GM21423 (cell line): Measurements from ENCODE around the gene TMEM131L.
"Not testable (repeated sequence)": the region's sequence is repeated elsewhere in the genome, so short reads cannot be mapped to it uniquely, and the experiment has no call there.

Experiments
- ATAC-seq: cut with Tn5 transposase; IDR thresholded peaks from one replicate; pipeline ENCODE4 v1.9.1; 2021; ENCODE audit warnings: mild to moderate bottlenecking, moderate library complexity; ENCODE audit not compliant: unreplicated experiment

The TMEM131L gene

GRCh38 chr4:153609070-153609469 is 142.9 kb downstream of the TMEM131L start:
- not testable (repeated sequence) for ATAC-seq

- ATAC-seq = no peak
These were observed 144.6 kb downstream of the TMEM131L start for GRCh38 chr4:153610623-153611376.

- ATAC-seq = no peak
These were observed 145.5 kb downstream of the TMEM131L start for GRCh38 chr4:153611679-153612078.

GRCh38 chr4:153612878-153613277 is 146.7 kb downstream of the TMEM131L start:
- no peak for ATAC-seq

- ATAC-seq = no peak
These were observed 149.9 kb downstream of the TMEM131L start for GRCh38 chr4:153616006-153616555.

- no peak for ATAC-seq
These were observed 152.7 kb downstream of the TMEM131L start for GRCh38 chr4:153618833-153619232.

GRCh38 chr4:153619811-153620210 is 153.7 kb downstream of the TMEM131L start:
- ATAC-seq = no peak

- ATAC-seq = no peak
These were observed 154.2 kb downstream of the TMEM131L start for GRCh38 chr4:153620352-153620751.

- ATAC-seq = no peak
These were observed 155.9 kb downstream of the TMEM131L start for GRCh38 chr4:153622093-153622492.

GRCh38 chr4:153622778-153623240 is 156.6 kb downstream of the TMEM131L start:
- no peak for ATAC-seq

GRCh38 chr4:153623491-153623890 is 157.3 kb downstream of the TMEM131L start:
- no peak for ATAC-seq

GRCh38 chr4:153628796-153629315 is 162.7 kb downstream of the TMEM131L start:
- ATAC-seq = no peak

- ATAC-seq = no peak
These were observed 163.6 kb downstream of the TMEM131L start for GRCh38 chr4:153629776-153630175.

GRCh38 chr4:153634738-153635353 is 168.7 kb downstream of the TMEM131L start:
- no peak for ATAC-seq

GRCh38 chr4:153635846-153636245 is 169.7 kb downstream of the TMEM131L start:
- ATAC-seq = no peak

- no peak for ATAC-seq
These were observed 171.0 kb downstream of the TMEM131L start for GRCh38 chr4:153637201-153637600.

- no peak for ATAC-seq
These were observed 171.9 kb downstream of the TMEM131L start for GRCh38 chr4:153638011-153638410.

- ATAC-seq = no peak
These were observed 172.8 kb downstream of the TMEM131L start for GRCh38 chr4:153638999-153639398.

GRCh38 chr4:153639833-153640802 is 174.0 kb downstream of the TMEM131L start:
- ATAC-seq = no peak

- no peak for ATAC-seq
These were observed 175.4 kb downstream of the TMEM131L start for GRCh38 chr4:153641532-153641931.
